Peyer's patch (tissue), 4 donors: Measurements from ENCODE around the gene MERTK.

Experiments
- CTCF ChIP-seq, 6 experiments: fragments of 450-650 bp in 4 of 6; fragments of 200-600 bp in 2 of 6; sonication (generic) in 1 of 6; IDR thresholded peaks; one replicate each; pipeline ENCODE4 v1.5.1; 2017 to 2019; ENCODE audit warnings: antibody characterized with exemption in 6 of 6, mild to moderate bottlenecking in 3 of 6, moderate library complexity in 1 of 6
- POLR2A ChIP-seq, 2 donors: fragments of 450-650 bp; IDR thresholded peaks; one replicate each; pipeline ENCODE4 v1.5.1; 2017; ENCODE audit warnings: antibody characterized with exemption in 2 of 2, mild to moderate bottlenecking in 2 of 2, moderate library complexity in 2 of 2

- TF ChIP-seq CTCF (IDR thresholded peaks at IDR 0.05) (no peak), POLR2A (IDR thresholded peaks at IDR 0.05) (no peak)
Measured at GRCh38 chr2:112046231-112046630, 147.8 kb downstream of the MERTK start.
